HFFc6 (cell line): ENCODE measurements around the gene AP4S1. TPM values are rescaled to one million over a fixed set of nuclear protein-coding genes. Genes with fewer than 3 reads are reported as not detected.
A peak's percentile ranks its signal among the peaks of the same experiment; 100 is the strongest.

Experiments used
- DNase-seq: peaks from one replicate; pipeline ENCODE4 v3.0.0-alpha.2; 2018
- H3K27ac Mint-ChIP-seq: 2 replicates; pipeline ENCODE4 v1.8.0; 2020; ENCODE audit warnings: mild to moderate bottlenecking, mixed read lengths
- H3K27me3 Mint-ChIP-seq: 2 replicates; pipeline ENCODE4 v1.8.0; 2021; ENCODE audit warnings: mild to moderate bottlenecking, moderate library complexity, mixed read lengths; ENCODE audit not compliant: insufficient read depth
- H3K36me3 Mint-ChIP-seq: 2 replicates; pipeline ENCODE4 v1.8.0; 2021; ENCODE audit warnings: low read depth, mixed read lengths
- H3K4me1 Mint-ChIP-seq: 2 replicates; pipeline ENCODE4 v1.8.0; 2020; ENCODE audit warnings: low read depth, mixed read lengths
- H3K4me3 Mint-ChIP-seq: 2 replicates; pipeline ENCODE4 v1.8.0; 2020; ENCODE audit warnings: mild to moderate bottlenecking, moderate library complexity, mixed read lengths
- H3K9me3 Mint-ChIP-seq: 2 replicates; pipeline ENCODE4 v1.8.0; 2020; ENCODE audit warnings: mild to moderate bottlenecking, mixed read lengths
- CTCF ChIP-seq: fragments of 200-600 bp; sonication (generic); IDR thresholded peaks from 2 replicates; pipeline ENCODE4 v1.5.0; 2021; ENCODE audit warnings: antibody characterized with exemption, mild to moderate bottlenecking
- total RNA-seq, 6 experiments: library from RNA; stranded (reverse); fragmentation: NEBNext Ultra II Directional; extraction: Animal tissue kit (Norgen Biotek cat#: 25700); gene quantifications; 2 replicates in 1 of 6; 3 replicates in 5 of 6; pipeline ENCODE4 v1.2.3, GENCODE V29; 2021

The AP4S1 gene
- total RNA-seq, 6 experiments from 2014 or later: 6.5 to 10.0 (median 7.5) TPM

- Mint-ChIP-seq H3K36me3 (peaks cover 22% of the 10 kb centered on the region), H3K9me3 (no peaks in the 10 kb centered on the region), H3K27me3 (no peaks in the 10 kb centered on the region), H3K27ac (peak overlapping the region; percentile 35; the same call in 1 of the 2 replicates), H3K4me1 (no peaks in the 10 kb centered on the region), H3K4me3 (no peak overlapping the region)
- no peak for TF ChIP-seq CTCF
- DNase-seq: no peak
Observed at GRCh38 chr14:31127690-31128089, 102.2 kb downstream of the AP4S1 start.

- TF ChIP-seq CTCF: no peak
- no peak overlapping the region for H3K4me3 Mint-ChIP-seq
- H3K4me1 Mint-ChIP-seq: no peaks in the 10 kb centered on the region
- H3K27me3 Mint-ChIP-seq: no peaks in the 10 kb centered on the region
- H3K9me3 Mint-ChIP-seq: no peaks in the 10 kb centered on the region
- no peak overlapping the region for H3K27ac Mint-ChIP-seq
- H3K36me3 Mint-ChIP-seq: peaks cover 14% of the 10 kb centered on the region
- DNase-seq: no peak
Observed at GRCh38 chr14:31128601-31129526, 103.4 kb downstream of the AP4S1 start.

- peaks cover 5% of the 10 kb centered on the region; the same call in 1 of the 2 replicates for H3K4me1 Mint-ChIP-seq
- H3K9me3 Mint-ChIP-seq: no peaks in the 10 kb centered on the region
- no peak for TF ChIP-seq CTCF
- no peak for DNase-seq
- H3K4me3 Mint-ChIP-seq: no peak overlapping the region
- H3K36me3 Mint-ChIP-seq: peaks cover 14% of the 10 kb centered on the region
- no peaks in the 10 kb centered on the region for H3K27me3 Mint-ChIP-seq
- no peak overlapping the region for H3K27ac Mint-ChIP-seq
Observed at GRCh38 chr14:31133133-31133532, 107.7 kb downstream of the AP4S1 start.

- DNase-seq: no peak
- Mint-ChIP-seq H3K27me3 (no peaks in the 10 kb centered on the region), H3K36me3 (peaks cover 5% of the 10 kb centered on the region; the same call in 1 of the 2 replicates), H3K4me3 (no peak overlapping the region), H3K9me3 (no peaks in the 10 kb centered on the region), H3K4me1 (peaks cover 5% of the 10 kb centered on the region; the same call in 1 of the 2 replicates), H3K27ac (peak overlapping the region; percentile 28; the same call in 1 of the 2 replicates)
- no peak for TF ChIP-seq CTCF
Observed at GRCh38 chr14:31137214-31137889, 111.9 kb downstream of the AP4S1 start.

GRCh38 chr14:31138301-31138700, 112.9 kb downstream of the AP4S1 start:
- no peak for DNase-seq
- Mint-ChIP-seq H3K27me3 (peaks cover 2% of the 10 kb centered on the region), H3K4me1 (peaks cover 5% of the 10 kb centered on the region; the same call in 1 of the 2 replicates), H3K9me3 (no peaks in the 10 kb centered on the region), H3K36me3 (peaks cover 5% of the 10 kb centered on the region; the same call in 1 of the 2 replicates), H3K27ac (no peak overlapping the region), H3K4me3 (no peak overlapping the region)
- TF ChIP-seq CTCF: no peak
